H4 (cell line): Measurements from ENCODE around the gene OSBPL3. TPM values are rescaled to one million over a fixed set of nuclear protein-coding genes. Genes with fewer than 3 reads are reported as not detected.

ENCODE experiments used
- DNase-seq: peaks from one replicate; pipeline ENCODE4 v3.0.0-alpha.2; 2015; ENCODE audit warnings: low spot score
- total RNA-seq: library from RNA; depleted of rRNA; stranded (reverse); fragments of >200 nt; shearing (Covaris generic); gene quantifications from 2 replicates; pipeline ENCODE4 v1.2.3, GENCODE V29; 2014; rRNA removed

OSBPL3 gene
- total RNA-seq, 1 experiment from 2014 or later = 13.0 TPM

- no peak for DNase-seq
Observed at GRCh38 chr7:24763303-24763901, 216.6 kb downstream of the OSBPL3 start.

- DNase-seq = no peak
Observed at GRCh38 chr7:24762771-24763170, 217.2 kb downstream of the OSBPL3 start.

DNA sequence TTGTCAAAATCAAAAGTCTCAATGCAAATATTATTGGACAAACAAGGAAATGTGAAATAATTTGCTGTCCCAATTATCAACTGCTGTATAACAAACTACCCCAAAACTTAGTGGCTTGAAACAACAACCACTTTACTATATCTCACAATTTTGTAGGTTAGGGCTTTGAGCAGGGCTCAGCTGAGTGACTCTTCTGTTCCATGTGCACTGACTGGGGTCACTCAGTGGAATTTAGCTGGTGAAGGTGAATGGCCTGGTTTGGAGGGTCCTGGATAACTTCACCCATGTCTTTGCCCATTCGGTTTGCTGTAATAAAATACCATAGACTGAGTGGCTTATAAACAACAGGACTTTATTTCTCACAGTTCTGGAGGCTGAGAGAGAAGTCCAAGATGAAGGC, 219.0 kb downstream of the OSBPL3 start:
- no peak for DNase-seq

DNA sequence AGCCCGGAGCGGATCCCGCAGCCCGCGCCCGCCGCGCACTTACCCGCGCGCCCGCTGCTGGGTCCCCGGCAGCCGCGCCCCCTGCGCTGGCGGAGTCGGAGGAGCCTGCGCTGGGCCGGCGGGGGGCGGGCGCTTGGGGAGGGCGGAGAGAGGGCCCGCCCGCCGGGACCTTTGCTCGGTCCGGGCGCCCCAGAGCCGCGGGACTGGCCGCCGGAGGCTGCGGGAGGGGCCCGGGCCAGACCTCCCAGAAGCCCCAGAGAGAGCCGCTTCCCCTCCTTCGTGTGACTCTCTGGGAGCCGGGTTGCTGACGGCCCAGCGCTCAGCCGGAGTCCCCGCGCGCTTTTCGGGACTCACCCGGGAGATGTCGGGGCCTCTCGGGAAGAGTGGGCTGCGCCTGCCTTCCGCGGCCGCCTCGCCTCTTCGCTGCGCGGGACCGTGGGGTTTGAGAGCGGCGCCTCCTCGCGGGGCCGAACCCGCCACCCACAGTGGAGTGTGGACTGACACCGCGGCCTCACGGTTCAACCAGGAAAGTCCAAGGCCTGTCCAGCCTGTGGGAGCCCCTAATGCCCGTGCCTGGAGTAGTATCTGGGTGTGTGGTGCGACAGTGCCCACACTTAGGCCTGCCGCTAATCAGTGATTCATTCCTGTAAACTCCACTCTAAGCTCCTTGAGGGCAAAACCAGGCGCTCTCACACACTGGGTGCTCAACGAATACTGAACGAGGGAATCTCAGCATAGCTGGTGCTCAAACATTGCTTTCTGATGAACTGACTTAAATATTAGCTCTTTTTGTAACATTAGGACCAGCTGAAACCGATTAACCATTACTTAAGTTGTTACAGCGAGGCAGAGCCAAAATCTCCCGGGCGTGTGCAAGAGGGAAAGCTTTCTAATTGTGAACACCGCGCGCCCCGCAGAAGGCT, 222.4 kb downstream of the OSBPL3 start, which contains the start of gene GSDME:
Gene GSDME (minus strand): TSS at position 112 of the 923 bp plus-strand sequence. CDS start 7,690 bp downstream, outside the sequence.
- peak; percentile 64 for DNase-seq

DNA sequence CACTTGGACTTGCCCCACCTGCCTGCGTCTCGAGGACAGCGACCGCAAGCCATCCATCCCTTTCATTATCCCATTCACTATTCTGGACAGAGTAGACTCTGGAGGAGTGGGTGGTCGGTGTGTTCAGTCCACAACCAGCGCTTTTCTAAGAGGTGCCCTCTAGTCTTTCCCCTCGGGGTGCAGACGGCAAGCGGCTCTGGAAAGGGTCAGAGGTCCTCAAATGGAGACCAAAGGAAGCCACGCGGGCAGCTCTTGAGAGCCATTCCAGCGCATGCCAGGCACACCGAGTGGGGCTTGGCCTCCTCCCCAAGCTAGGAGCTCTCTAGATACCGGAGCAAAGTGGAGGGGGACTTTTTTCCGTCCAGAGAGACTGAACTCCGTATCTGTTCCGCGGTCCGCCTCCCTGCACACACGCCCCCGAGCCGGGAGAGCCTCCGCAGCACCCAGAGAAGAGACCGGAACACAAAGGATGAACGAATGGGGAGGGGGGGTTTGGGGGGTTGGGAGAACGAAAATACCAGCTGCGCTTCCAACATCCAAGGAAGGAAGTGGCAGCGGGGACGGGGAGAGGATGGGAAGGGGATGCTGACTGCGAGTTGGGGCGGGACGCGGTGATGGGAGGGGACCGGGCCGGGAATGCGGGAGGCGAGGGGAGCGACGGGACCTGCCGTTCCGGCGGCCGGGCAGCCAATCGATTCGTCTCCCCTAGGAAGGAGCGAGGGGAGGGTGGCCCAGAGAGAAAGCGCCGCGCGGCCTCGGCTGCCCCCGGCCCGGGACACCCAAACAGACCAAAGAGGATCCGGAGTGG, 223.2 kb downstream of the OSBPL3 start:
- peak; percentile 75 for DNase-seq

GRCh38 chr7:24755541-24756407, 224.2 kb downstream of the OSBPL3 start:
- DNase-seq = peak; percentile 73

DNA sequence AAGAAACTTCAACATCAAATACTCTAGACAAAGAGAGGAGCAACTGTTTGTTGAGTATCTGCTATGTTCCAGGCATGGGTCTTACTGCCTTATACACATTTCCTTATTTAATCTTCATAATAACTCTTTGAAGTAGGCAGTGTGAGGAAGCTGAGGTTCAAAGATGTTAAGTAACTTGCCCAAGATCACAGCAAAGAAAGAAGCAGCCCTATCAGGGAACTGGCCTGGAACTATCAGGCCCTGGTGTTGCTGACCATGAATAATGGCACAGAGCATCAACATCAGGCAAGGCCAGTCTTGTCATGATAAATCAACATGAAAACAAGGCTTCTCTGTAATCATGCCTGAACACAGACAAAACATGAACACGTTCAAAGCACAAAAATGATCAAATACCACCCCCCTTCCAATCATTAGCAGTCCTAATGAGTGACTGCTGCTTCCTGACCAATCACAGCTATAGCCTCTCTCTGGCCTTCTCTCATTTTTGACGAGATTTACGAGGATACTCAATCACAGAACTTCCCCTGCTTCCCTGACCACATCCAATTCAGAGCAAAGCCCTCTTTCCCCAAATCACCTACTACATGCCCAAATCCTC, 225.0 kb downstream of the OSBPL3 start:
- no peak for DNase-seq

DNA sequence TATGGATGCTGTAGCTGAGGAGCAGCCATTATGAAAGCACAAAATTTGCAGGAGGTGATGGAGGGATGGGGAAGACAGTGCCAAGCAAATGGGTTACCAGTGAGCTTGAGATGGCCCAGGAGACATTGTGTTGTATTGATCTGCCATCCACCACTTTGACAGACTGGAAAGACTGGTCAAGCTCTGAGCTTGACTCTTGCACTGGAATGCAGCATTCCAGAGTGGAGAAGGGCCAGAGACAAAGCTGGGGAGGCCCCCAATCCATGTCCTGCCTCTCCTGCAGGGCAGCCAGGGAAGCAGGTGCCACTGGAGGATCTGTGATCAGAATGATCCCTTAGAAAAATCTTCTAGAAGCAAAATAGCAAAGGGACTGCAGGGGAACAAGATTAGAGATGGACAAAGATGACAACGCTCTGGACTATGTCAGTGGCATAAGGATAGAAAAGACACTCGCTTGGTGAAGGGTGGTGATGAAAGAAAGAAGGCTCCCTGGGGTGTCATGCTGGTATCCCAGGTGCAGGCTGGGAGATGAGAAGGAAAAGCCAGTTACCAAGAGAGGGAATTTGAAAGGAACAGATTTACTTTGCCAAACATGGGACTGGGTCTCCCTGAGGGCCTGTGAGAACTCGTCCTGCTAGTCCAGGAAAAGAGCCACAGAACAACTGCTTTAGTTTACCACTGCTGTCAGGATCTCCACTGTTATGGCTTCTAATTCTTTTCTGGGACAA, 227.7 kb downstream of the OSBPL3 start:
- DNase-seq = no peak

DNA sequence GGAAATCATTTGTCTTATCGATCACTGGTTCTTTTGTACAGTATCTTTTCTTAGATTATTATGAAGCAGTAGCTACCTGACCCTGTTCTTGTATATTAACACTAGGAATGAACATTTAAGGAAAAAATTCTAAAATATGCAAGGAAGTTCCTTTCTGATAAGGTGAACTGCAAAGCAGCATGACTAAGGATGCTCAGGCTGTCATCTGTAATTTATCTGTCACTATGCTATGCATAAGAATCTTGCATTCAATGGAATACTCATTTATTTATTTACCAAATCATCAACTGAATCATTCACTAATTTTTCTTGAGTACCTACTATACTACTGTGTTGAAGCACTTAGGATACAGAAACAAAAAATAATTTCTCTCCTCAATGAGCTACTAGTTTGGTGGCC, 228.5 kb downstream of the OSBPL3 start:
- DNase-seq = no peak

DNA sequence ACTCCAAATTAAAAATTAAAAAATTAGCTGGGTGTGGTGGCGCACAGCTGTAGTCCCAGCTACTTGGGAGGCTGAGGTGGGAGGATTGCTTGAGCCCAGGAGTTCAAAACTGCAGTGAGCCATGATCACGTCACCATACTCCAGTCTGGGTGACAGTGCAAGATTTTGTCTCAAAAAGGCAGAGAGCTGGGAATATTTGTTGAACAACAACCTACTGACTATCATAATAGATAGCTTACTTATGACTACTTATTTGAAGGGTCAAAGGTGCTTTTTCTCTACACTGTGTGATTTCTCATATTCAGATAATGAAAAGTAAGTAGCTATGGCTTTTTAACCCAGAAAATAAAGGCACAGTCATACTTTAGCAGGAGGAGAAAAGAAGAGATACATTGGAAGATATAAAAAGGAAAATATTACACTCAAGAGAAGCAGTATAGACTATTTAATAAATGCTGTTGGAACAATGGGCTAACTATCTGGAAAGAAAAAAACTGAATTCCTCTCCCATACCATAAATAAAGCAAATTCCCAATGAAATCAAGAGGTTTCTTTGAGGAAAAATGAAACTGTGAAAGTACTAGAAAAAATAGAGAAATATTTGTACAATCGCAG, 229.4 kb downstream of the OSBPL3 start:
- no peak for DNase-seq

DNA sequence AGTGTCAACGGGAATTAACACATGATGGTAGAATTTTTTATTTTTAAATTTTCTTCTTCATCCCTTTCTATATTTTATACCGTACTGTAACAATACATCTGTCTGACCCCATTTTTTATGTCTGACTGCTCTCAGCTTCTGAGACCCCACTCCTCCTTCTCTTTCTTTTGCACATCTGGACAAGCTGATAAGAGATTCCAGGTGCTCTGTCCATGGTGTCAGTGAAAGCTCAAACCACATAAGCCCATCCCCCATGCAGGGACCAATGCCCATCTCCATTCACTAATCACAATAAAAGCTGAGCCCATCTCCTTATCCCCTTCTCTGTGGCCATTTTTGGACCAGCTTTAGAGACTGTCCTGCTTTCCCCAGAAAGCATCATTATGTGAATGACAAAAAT, 231.5 kb downstream of the OSBPL3 start:
- DNase-seq = no peak

Other genes starting within 250 kb of the OSBPL3 start
- gene GSDME, start 222.7 kb downstream of the OSBPL3 start, total RNA-seq = 19.8 and 24.4 TPM in 2 replicates
- 338 and 389 TPM in 2 replicates for gene CYCS, start 145.1 kb upstream of the OSBPL3 start, total RNA-seq
- gene NPVF, start 248.3 kb upstream of the OSBPL3 start, total RNA-seq = not detected in 2 replicates